Ecto neural progenitor cell (in vitro differentiated cells): ENCODE measurements around the gene THSD7B.
"Not testable (repeated sequence)": the region's sequence is repeated elsewhere in the genome, so short reads cannot be mapped to it uniquely, and the experiment has no call there.

Source experiments
- DNase-seq: peaks from one replicate; pipeline ENCODE4 v3.0.0-alpha.2; 2018; ENCODE audit warnings: low spot score

THSD7B gene

DNA sequence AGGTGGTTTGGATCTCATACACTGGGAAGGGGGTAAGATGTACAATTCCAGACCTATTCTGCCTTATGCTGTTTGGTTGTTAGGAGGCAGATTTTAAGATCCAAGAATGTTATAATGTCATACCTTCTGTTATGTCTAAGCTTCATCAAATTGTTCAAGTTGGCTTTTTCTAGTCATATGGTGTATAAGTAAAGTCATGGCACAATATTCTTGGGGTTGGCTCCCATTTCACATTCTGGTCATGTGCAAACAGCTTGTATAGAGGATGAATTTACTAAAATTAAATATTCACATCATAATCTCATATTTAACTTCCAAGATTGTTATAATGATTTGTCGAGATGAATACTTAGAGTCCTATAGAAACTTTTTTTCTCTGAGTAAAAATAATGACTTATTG, 774.0 kb downstream of the THSD7B start:
- no peak for DNase-seq

DNA sequence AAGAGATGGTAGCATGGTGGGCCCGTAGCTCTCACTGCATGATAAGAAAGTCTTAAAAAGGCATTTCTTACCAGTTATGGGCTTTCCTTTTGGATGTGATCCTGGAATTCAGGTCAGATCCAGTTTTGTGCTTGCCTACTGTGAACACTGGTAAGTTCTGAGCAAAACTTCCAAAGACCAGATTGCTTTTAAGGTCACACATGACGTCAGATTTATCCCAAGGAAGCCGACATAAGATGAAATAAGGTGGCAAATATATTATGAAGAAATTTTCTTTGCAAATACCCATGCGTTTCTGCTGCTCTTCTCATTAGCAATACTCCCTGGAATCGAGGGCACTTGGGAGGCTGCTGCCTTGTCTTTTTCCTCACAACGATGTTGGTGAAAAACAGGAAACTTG, 782.5 kb downstream of the THSD7B start:
- no peak for DNase-seq

DNA sequence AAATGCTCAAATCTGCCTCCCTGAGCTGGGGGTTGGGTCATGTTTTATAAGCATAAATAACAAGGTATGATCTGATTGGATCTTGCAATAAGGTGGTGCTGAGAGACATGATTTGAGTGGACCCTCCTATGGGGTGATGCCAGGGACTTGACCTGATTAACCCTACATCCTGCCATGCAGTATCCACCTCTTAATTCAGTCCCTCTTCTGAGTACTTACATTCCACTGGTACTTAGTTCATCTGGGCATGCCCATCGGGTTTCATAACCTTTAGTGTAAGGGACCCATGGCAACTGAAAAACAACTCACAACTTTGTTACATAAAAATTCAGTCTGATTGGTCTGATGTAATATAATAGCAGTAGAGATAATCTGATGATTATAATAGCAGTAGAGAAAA, 801.0 kb downstream of the THSD7B start:
- DNase-seq, result no peak

DNA sequence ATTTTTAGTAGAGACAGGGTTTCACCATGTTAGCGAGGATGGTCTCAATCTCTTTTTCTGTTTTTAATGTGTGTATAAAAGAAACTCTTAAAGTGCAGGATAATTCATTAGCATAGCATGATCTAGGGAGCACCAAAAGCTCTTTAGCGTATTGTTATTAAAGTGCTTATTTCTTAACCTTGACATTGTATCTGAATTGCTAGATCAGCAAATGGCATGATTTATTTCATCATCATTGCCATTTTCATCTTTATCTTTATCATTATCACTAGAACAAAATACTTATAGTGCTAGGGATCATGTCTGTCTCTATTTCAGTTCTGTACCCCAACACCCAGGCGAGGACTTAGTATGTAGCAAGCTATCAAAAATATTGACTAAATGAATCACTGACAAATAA, 805.1 kb downstream of the THSD7B start:
- no peak for DNase-seq

DNA sequence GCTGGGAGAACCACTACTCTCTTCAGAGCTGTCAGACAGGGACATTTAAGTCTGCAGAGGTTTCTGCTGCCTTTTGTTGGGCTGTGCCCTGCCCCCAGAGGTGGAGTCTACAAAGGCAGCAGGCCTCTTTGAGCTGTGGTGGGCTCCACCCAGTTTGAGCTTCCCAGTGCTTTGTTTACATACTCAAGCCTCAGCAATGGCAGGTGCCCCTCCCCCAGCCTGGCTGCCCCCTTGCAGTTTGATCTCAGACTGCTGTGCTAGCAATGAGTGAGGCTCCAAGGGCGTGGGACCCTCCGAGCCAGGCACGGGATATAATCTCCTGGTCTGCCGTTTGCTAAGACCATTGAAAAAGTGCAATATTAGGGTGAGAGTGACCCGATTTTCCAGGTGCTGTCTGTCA, 822.5 kb downstream of the THSD7B start:
- DNase-seq, result not testable (repeated sequence)

DNA sequence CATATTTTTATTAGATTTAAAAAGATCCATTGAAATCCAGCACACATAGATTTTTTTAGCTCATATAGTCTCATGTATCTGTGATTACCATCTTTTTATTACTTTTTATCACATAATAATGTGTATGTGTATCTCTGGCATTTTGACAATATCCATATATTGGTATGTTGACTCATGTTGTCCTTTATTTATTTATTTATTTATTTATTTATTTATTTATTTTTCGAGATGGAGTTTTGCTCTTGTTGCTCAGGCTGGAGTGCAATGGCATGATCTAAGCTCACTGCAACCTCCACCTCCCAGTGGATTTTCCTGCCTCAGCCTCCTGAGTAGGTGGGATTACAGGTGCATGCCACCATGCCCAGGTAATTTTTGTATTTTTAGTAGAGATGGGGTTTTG, 823.2 kb downstream of the THSD7B start:
- not testable (repeated sequence) for DNase-seq

DNA sequence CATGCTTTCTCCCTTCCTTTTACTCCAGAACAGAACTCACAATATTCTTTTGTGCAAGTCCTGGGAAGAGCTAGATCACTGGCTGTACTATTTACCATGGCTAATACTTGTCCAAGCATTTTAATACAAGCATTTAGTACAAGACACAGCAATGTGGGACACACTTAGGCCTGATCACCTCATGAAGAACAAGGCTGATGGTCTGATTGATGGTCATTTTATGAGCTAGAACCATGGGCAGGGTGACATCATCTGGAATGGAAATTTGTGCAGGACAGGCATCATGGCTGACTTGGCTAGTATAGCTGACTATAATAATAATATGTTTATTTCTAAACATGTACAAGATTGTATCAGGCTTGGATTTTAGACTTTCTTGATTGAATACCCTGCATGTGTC, 824.8 kb downstream of the THSD7B start:
- no peak for DNase-seq

DNA sequence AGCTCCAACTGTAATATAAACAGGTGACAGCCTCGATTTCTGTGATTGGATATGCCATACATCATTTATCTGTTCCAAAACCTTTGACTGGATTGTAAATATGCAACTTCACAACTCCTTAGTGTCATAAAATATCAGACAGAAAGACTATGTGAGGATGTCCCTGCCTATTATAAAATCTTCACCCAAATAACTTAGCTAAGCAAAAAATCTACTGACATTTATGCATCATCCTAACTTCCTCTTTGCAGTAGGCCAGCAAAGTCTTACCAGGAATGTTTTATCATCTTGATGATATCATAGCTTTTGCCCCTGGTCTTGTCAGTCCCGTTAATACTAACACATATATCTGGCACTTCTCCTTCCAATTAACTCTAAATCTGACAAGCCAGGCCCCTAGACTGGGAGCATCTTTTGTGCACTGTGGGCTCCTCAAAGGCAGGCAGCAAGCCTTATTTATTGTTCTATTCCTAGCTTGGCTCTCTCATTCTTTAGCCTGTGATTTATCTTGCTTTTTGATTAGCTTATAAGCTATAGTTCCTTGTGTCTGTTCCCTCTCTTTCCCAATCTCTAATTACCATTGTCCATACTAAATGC, 842.5 kb downstream of the THSD7B start:
- DNase-seq, result no peak

DNA sequence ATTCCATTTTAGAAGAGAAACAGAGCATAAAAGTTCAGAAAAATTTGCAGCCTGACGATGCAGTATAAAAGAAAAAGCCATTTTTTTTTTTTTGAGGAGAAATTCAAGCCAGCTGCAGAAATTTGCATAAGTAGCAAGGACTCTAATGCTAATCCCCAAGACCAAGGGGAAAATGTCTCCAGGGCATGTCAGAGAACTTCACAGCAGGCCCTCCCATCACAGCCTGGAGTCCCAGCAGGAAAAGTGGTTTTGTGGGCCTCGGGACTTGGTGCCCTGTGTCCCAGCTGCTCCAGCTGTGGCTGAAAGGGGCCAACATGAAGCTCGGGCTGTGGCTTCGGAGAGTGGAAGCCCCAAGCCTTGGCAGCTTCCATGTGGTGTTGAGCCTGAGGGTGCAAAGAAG, 873.6 kb downstream of the THSD7B start:
- DNase-seq, result no peak

DNA sequence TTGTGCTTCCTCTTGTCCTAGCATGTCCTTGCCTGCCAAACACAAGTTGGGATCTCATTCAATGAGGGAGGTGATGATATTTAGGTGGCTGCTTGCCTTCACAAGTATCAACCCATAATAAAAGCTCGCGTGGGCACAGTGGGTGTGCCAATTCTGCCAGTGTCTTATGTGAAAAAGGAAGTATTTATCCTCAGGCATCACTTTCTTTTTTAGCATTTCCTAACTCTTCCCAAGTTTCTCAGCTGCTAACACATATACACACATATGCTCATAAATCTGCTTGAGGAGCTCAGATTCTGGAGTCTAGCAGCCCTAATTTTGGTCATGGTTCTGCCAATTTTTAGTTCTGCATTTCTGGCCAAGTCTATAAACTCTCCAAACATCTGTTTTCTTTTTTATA, 879.4 kb downstream of the THSD7B start:
- no peak for DNase-seq

DNA sequence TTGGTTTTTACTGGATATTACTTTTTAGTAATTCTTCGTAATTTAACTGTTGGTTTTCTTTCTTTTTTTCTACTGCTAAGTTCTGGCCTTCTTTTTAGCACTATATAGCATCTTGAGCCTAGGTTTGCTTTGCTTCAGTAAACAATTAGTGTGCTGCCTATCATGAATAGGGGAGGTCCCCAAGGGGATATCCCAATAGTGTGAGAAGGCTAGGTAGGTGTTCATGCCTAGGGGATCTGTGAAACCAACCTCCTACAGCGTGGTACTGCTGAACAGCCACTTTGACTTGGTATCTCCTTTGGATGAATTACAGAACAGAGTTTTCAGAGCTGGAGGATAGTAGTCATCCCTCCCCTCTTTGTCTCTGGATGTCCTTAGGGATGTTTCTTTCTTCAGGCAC, 888.7 kb downstream of the THSD7B start:
- DNase-seq, result no peak

DNA sequence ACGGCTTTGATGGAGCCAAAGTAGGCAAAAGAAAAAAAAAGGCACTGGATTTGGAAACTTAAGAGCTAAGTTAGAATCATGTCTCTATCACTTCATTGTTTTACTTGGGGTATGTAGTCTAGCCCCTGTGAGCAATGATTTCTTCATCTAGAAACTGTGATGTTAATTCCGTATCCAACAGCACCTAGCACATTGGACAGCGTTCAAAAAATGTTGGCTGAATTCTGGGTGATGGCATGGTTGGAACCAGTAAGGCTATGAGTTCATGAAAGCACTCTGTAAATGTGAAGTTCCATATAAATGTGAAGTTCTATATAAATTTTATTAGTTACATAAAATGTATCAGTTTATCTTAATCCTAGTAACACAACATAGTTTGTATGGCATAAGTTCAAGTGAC, 890.5 kb downstream of the THSD7B start:
- DNase-seq, result no peak

DNA sequence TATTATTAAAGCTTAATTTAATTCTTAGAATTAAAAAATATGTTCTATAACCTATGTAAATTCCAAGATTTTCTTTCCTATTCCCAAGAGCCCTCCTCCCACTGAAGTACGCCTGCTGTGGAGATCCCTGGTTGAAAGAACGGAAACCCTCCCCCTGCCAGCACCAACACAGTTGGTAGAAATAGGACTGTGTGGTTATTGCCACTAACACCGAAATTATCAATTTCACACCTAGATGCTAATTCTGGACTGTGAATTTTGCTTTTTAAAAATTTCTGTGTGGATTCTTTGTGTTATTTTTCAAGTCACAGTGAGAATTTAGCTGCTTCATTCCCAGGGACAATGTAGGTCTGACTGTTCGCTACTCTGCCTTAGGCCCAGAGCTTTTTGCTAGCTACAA, 893.1 kb downstream of the THSD7B start:
- no peak for DNase-seq

DNA sequence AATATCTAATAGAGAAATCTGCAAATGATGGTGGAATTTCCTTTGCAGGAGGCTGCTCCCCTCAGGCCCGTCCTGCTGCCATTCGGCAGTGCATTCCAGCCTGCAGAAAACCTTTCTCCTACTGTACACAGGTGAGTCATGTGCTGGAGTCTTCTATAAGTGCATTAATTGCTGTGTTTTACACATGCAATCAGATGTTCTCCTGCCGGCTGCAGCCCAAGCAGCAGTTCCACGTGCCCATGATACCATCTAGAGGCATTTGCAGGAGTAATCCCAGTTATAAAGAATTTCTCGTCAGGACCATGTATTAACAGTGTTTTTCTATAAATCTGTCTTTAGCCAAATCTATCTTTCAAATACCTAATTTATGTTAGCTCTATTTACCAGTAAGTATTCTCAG, 894.3 kb downstream of the THSD7B start:
- DNase-seq, result no peak

DNA sequence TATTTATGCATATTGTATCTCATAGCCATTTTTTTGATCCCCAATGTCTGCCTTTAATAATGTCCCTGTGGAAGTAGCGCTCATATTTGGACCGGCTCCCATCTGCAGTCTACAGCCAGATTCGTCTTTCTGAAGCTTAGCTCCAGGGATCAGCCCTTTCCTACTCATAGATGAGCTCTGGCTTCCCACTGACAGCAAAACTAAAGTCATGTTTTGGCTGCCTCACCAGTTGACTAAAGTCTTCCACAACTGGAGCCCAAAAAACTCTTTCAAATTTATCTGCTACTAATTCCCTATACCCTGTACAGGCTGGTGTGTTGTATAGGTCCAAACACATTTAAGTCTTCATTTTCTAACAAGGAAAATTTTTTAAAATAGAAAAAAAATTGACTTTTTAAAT, 904.8 kb downstream of the THSD7B start:
- no peak for DNase-seq

DNA sequence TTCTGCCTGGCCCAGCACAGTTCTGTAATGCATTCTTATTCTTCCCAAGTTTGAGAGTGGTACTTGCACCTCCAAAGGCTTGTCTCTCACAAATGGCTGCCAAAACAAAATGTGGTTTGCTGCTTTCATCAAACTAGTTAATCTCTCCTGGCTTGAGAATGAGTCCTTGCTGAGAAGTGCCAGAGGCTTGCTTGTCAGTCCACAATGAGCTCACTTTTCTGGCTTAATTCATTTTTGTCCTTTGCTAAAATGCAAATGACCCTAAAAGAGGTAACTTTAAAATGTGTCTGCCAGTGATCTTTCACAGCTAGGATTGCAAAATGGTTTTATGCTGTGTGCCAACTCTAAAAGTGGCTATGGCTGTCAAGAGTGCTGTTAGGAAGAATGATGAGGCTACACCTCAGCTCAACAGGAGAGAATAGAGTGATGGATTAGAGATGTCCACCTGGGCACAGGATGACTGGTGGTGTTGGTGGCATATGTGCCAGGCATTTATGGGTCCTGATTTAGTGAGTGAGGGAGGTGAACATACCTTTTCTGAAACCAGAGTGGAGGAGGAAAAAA, 907.7 kb downstream of the THSD7B start:
- DNase-seq, result no peak

DNA sequence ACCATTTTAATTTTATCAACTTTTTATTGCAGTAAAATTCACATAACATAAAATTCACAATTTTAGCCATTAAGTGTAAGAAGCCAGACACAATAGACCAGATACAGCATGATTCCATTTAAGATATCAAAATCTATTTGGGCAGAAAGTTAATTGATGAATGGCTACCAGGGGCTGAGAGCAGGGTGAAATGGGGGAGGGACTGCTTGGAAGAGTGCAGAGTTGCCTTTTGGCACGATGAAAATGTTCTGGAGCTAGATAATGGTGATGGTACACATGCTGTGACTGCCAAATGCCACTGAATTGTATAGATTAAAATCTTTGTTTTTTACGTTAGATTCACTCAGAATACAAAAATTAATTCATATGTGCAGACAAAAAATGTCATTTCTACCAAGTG, 909.6 kb downstream of the THSD7B start:
- DNase-seq, result no peak

DNA sequence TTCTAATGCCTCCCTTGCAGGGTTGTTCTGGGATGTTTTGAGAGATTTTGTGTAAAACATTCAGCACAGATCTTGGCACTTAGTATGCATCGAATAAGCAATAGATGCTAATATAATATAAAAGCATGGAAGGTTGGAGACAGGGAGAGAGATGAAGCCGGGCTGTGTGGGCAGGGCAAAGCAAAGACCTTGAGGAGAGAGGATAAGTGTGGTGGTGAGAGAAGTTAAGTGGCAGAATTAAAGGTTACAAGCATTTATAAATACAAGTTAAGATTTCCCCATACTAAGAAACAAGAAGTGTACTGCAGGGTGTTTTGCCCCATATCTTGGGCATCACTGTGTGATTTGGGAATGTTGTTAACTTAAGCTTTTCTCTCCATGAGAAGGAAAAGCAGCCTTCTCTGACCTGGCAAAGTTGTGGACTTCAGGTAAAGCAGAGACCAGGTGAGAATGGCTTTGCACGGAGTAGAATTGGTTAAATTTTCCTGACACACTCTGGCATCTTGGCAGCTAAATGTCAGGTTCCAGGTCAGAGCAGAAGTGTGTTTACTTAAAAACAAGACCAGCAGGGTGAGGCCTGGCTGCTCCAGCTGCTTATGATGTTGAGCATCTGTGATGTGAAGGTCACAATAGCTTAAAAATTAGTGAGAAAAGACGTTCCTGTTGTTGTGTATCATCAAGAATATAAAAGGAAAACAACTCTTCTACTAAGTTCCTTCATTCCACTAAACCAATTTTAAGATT, 910.4 kb downstream of the THSD7B start:
- no peak for DNase-seq

DNA sequence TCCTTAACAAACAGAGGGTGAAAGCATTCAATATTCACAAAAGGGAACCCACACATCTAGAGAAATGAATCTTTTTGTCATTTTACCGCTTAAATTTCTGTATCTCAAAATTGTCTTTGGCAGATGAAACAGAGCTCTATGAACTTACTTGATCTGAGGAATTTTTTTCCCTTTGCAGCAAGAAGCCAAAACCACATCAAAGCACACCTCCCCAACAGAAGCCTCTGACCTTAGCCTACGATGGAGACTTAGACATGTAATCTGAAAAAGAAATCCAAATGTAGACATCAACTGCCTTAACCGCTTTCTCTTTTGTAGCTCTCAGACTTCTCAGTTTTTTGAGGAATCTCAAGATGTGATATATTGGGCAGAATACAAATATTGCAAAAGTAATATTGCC, 911.0 kb downstream of the THSD7B start:
- DNase-seq, result no peak

DNA sequence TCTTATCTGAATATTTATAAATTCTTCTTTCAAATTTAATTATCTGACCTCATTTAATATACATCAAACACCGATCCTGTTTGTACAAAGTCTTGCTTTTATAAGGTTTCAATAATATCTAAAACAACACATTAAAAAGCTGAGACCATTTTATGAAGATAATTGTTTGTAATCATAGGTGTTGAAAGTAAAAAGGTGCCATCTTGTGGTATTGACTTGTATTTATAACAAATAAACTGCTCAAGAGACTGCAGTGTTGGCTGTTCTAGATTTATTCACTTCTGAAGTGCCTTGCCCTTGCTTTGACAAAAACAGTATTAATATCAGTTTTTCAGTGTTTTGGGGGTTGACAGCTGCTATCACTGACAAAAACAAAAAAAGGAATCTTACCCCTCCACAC, 912.1 kb downstream of the THSD7B start:
- DNase-seq, result no peak

DNA sequence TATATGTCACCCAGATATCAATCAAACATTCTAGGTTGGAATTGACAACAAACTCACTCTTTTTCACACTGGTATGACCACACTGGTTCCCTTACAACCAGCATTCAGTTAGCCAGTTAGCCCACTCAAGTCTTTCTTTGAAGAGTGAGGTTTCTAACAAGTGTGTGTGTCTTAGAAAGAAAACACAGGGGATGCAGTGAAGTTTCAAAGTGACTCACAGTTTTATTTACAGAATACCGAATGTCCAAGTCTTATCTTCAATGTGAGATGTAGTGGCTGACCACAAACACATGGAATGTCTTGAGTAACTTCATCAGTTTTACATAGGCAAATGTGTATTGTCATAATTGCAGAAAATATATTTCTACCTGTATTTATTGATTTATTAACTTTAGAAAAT, 924.2 kb downstream of the THSD7B start:
- DNase-seq, result no peak

DNA sequence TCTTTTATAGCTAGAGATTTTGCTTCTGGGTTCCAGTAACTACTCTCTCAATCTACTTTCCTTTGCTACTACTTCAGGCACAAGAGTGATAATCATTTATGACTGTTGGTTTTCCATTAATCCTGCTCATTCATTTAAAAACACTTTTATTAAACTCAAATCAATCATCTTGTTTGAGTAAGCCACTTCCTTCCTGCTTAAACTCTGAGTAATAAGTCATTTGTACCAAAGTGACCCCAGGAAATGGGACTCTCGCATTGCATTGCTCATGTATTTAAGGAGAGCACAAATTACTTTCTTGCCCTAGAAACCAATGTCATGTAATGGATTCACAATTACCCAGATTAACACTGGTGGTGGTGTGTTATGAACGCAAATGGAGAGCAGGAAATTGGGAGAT, 928.2 kb downstream of the THSD7B start:
- DNase-seq, result no peak

DNA sequence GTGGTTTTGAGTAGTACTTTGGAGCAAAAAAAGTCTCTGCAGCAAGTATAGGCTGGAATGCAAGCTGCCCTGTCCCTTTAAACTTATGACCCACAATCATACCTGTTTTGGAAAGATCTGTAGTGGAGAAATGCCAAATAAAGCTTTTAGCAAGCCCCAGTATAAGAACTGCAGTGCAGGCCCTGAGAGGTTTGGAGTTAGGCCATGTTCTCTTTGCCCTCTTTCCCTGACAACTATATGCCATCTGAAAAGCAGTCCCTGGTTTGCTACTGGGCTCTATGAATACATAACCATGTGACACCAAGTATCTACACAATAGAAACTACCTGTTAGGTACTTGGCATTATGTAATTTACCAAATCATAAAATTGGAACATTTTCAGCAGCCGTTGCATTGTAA, 931.6 kb downstream of the THSD7B start:
- no peak for DNase-seq

DNA sequence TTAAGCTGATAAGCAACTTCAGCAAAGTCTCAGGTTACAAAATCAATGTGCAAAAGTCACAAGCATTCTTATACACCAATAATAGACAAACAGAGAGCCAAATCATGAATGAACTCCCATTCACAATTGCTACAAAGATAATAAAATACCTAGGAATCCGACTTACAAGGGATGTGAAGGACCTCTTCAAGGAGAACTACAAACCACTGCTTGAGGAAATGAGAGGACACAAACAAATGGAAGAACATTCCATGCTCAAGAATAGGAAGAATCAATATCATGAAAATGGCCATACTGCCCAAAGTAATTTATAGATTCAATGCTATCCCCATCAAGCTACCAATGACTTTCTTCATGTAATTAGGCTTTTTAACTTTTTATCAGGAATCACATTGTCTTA, 934.9 kb downstream of the THSD7B start:
- DNase-seq, result not testable (repeated sequence)
